IPS DF 19.7 (cell line): Measurements from ENCODE around the gene NCBP2.
"Not testable (repeated sequence)": the region's sequence is repeated elsewhere in the genome, so short reads cannot be mapped to it uniquely, and the experiment has no call there.

Experiments used
- DNase-seq: peaks from one replicate; pipeline ENCODE4 v3.0.0-alpha.2; 2013; ENCODE audit warnings: low read depth, low spot score

Gene NCBP2

DNA sequence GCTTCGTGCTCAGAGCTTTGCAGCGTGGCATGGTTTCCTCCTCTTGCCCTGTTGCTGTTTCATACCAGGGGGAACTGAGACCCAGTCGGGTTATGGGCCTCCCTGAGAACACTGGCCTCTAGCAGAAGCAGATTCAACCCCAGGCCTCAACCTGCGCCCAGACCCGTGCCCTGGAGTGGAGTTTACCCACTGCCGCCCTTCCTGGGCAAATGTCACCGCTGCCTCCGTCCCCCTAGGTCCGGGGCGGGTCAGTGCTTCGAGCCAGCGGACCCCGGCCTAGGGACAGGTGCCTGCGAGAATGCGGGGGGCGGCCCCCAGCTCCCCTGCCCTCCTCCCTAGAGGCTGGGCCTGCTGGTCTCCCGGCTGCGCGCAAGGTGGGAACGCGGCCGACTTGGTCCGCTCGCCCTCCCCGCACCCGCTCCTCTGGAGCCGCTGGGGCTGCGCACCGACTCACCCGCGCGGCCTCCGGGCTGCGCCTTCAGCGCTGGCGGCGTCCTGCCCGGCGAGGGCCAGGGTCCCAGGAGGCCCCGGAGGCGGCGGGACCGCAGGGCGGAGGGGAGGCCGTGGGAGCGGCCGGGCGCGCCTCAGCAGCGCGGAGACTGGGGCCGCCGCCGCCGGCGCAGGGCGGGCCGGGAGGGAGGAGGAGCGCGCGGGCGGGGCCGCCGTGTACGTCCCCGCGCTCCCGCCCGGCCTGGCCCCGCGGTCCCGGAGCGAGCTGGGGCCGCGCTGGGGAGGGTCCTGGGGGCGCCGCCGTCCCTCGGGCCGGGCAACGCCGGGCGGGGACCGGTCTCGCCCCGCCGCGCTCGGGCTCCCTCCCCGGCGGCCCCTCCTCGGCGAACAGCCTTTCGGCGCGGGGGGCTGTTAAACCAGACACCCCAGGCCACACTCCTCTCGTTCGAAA, 26.2 kb upstream of the NCBP2 start, which contains the start of gene PIGZ:
Gene PIGZ (minus strand): TSS at position 601 of the 901 bp plus-strand sequence. CDS start 16,802 bp downstream, outside the sequence.
- no peak for DNase-seq

DNA sequence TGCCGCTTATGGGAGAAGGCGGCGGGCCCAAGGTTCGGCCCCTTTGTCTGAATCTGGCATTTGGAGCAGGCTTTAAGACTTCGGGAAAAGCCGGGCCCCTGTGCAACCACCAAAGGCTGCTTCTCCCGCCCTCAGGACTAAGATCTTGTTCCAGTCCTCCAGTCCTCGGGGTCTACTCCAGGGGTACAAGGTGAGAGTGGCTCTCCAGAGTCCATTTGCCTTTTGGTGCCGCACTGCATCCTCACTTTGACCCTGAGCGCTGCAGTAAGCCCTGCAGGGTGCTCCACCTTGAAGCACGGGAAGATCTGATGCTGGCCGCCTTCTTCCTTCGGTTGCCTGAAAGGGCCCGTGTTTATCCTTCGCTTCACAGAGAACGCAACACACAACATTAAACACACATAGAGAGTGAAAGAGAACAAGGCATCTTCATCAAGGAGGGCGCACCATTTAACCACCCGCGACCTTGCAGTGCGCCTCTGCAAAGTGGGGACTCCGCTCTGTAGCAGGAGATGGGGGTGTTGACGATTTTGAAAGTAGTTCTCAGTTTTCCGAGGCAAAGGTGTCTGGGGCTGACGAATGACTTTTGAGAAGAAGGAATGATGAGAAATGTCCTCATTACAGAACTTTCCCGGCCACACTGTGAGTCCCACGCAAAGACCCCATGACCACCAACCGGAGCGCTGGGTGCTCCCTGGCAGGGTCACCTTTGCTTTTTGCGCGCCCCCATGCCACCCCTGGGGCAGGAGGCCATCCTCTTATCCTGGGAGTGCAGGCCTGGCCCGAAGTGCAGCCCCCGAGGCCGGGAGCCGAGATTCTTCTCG, 25.3 kb upstream of the NCBP2 start:
- DNase-seq, result no peak

DNA sequence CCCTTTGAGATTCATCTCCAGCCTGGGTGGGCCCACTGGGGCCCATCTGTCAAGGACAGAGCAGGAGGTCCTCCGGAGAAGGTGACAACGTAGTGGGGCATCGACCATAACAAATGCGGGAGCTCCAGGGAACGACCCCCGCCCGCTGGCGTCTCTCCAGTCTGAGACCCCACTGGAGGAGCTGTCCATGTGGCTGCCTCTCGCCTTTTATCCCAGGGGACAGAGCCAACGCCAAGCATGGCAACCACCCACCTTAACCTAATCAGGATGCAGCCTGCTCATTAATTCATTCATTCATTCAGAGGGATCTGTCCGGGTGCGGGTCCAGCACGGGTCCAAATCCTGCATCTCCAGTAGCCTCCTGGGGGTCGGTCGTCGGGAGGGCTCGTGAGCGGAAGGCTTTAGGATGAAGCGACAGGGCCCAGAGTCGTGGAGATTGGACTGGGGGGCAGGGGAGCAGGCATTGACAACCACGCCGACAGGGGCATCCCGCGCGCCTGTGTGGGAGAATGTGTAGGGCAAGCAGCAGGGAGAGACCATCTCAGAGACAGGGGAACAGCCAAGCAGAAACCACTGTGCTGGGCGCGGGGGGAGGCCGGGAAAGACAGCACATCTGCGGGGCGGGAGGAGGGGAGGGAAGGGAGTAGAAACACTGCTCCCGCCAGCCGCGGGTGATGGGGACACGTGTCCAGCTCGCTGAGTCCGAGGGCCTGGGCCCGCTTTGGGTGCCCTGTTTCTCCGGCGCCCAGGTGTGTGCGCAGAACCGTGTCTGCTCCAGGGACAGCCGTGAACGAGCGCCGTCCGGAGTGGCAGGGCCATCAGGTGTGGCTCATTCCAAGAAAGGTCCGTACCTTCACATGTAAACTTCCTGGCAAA, 24.4 kb upstream of the NCBP2 start:
- no peak for DNase-seq

DNA sequence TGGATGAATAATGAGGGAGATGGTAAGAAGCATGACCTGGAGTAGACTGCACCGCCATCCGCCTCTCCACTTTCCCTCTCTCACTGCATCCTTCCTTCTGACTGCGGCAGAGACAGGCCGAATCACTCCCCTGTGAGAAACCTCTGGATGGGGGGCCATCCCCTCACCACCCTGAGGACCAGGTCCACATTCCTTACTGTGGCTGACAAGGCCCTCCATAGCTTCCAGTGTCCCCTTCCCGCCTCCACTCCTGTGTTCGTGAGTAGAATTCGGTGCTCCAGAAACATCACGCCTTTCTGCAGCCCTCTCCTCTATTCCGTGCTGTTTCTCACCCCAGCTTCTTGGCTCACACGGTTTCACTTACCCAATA, 23.5 kb upstream of the NCBP2 start:
- no peak for DNase-seq

DNA sequence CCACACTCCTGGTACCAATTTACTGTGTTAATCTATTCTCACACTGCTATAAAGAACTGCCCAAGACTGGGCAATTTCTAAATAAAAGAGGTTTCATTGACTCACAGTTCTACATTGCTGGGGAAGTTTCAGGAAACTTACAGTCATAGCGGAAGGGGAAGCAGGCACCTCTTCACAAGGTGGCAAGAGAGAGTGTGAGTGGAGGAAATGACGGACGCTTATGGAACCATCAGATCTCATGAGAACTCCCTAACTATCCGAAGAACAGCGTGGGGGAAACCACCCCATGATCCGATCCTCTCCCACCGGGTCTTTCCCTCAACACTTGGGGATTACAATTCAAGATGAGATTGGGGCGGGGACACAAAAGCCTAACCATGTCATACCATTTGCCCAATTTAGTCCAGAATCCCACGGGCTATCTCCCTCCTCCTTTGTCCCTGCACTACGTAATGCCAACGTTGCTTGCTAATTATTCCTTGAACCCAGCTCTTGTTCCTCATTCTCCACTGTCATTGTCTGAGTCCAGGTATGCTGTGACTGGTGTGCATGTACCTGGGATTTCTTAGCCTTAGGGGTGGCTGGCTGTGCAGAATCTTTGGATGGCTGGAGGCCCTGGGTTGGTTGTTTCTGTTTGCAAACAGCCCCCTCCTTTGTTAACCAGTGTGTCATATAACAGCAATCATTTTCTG, 22.9 kb upstream of the NCBP2 start:
- no peak for DNase-seq

DNA sequence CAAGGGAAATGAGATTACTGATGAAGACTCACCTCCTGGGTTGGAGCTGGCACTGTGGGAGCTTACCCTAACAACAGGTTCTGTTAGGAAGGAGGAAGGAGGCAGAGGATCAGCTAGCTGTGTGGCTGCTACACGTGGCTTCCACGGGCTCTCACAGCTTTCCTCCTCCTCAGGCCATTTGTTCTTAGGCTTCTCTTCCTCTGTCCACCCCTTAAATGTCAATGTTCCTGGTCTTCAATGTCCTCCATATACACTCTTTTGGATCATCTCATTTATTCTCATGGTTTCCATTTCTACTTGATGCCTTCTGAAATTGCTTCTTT, 21.3 kb upstream of the NCBP2 start:
- no peak for DNase-seq

DNA sequence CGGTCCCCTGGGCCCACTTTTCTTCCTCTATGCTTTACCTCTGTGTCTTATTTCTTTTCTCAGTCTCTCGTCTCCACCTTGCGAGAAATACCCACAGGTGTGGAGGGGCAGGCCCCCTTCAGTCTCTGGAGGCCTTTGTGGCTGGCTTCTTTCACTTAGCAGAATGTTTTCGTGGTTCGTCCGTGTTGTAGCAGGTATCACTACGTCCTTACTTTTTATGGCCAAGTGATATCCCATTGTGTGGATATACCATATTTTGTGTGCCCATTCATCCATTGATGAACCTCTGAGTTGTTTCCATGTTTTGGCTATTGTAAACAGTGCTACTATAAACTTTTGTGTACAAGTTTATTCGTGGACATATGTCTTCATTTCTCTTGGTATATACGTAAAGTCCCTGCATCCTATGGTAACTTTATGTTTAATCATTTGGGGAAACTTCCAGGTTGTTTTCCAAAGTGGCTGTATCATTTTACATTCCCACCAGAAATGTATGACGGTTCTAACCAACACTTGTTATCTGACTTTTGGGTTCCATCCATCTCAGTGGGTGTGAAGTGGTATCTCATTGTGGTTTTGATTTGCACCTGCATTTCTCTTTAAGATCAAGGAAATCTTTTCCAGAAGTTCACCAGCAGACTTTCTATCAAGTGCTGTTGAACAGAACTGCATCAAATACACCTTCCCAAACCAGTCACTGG, 20.8 kb upstream of the NCBP2 start:
- DNase-seq, result no peak

DNA sequence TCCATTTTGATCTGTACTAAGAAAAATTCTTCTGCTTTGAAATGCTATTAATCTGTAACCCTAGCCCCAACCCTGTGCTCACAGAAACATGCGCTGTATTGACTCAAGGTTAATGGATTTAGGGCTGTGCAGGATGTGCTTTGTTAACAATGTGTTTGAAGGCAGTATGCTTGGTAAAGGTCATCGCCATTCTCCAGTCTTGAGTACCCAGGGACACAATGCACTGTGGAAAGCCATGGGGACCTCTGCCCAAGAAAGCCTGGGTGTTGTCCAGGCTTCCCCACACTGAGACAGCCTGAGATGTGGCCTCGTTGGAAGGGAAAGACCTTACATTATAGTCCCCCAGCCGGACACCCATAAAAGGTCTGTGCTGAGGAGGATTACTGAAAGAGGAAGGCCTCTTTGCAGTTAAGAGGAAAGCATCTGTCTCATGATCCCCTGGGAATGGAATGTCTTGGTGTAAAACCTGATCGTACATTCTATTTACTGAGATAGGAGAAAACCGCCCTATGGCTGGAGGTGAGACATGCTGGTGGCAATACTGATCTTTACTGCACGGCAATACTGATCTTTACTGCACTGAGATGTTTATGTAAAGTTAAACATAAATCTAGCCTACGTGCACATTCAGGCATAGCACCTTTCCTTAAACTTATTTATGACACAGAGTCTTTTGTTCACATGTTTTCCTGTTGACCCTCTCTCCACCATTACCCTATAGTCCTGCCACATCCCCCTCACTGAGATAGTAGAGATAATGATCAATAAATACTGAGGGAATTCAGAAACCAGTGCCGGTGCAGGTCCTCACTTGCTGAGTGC, 20.0 kb upstream of the NCBP2 start:
- no peak for DNase-seq

DNA sequence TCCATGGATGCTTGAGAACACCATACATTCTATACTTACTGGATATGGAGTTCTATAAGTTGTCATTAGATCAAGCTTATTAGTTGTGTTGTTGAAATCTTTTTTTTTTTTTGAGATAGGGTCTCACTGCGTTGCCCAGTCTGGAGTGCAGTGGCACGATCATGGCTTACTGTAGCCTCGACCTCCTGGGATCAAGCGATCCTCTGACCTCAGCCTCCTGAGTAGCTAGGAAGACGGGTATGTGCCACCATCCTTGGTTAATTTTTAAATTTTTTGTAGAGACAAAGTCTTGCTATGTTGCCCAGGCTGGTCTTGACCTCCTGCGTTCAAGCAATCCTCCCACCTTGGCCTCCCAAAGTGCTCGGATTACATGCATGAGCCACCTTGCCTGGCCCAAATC, 12.5 kb upstream of the NCBP2 start:
- DNase-seq, result no peak

DNA sequence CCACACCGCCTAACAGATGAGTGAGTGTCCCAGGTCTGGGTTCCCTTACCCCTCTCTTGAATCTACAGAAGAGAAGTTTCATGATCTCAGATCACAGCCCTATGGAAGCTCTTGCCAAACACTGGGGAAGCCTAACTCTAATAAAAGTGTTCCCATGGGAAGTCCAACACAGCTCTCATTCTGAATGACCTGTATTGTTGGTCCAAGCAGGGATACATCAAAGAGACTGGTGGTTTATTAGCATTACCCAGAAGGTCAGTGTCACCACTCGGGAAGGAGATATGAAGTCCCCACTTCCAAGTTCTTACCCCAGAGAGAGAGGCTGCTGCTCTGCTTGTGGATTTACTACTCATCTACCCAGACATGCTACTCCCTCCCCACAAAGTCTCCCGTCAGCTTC, 9.0 kb upstream of the NCBP2 start:
- DNase-seq, result no peak

DNA sequence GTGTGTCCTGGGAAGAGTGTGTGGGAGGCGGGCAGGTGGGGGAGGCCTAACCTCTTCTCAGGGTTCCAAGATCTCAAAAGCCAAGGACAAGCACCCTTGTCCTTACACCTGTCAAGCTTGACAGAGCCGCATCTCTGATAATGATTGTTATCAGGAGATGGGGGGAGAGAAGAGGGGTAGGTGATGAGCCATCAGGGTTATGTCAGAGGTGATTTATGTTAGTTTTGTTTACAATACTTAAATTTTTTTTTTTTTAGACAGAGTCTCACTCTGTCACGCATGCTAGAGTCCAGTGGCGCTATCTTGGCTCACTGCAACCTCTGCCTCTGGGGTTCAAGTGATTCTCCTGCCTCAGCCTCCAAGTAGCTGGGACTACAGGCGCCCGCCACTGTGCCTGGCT, 7.4 kb upstream of the NCBP2 start:
- DNase-seq, result no peak

DNA sequence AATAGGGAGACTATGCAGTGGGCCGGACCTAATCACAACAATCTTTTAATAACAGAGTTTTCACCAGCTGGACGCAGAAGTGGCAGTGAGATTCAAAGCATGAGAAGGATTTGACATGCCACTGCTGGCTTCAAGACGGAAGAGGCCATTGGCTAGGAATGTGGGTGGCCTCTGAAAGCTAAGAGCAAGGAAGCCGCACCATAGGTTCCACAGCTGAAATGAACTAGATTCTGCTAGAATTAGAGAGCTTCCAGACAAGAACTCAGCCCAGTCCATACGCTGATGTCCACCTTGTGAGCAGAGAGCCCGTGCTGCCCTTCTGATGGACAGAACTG, 6.9 kb upstream of the NCBP2 start:
- DNase-seq, result no peak

DNA sequence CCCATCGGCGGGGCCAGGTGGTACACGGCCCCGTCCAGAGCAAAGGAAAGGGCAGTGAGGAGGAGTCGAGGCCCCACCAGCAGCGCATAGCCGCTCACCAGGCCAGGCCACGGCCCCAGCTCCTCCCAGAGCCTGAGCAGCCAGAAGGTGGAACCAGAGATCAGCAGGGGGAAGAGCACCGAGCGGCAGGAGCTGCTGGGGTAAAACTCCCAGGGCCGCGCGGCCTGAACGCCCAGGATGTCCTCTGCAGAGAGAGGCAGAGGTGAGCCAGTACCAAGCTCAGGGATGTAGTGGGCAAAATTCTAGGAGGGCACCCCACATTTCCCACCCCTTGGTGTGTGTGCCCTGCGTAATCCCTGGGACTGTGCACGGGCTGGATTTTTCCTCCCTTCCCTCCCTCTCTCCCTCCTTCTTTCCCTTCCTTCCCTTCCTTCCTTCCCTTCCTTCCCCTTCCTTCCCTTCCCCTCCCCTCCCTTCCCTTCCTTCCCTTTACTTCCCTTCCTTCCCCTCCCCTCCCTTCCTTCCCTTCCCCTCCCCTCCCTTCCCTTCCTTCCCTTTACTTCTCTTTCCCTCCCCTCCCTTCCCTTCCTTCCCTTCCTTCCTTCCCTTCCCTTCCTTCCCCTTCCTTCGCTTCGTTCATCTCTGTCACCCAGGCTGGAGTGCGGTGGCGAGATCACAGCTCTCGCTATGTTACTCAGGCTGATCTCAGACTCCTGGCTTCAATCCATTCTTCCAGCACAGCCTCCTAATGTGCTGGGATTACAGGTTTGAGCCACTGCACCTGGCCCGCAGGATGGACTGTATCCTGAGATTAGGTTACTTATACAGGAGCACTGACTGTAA, 6.3 kb upstream of the NCBP2 start:
- DNase-seq, result no peak

DNA sequence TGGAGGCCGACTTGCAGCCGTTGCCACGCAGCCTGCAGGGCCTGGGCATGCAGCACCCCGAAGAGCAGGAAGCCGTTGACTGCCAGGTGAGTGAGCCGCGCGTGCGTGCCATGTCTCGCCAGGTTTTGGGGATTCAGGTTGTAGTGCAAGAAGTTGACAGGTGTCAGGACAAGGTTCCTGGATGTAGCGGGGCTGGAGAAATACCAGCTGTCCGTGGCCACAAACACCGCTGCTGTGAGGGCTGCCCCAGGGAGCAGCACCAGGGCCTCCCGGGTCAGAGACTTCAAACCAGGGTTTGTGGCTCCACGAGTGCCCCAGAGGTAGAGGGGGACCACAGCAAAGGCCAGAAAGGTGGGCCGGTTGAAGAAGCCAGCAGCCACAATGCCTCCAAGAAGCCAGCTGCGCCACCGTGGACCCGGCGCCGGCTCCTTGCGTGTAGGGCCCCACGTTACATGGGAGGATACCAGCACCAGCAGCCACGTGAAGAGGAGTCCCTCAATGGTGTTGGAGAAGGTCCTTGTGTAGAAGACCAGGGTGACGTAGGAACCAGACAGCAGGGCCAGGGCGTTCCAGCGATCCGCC, 5.6 kb upstream of the NCBP2 start:
- DNase-seq, result no peak

DNA sequence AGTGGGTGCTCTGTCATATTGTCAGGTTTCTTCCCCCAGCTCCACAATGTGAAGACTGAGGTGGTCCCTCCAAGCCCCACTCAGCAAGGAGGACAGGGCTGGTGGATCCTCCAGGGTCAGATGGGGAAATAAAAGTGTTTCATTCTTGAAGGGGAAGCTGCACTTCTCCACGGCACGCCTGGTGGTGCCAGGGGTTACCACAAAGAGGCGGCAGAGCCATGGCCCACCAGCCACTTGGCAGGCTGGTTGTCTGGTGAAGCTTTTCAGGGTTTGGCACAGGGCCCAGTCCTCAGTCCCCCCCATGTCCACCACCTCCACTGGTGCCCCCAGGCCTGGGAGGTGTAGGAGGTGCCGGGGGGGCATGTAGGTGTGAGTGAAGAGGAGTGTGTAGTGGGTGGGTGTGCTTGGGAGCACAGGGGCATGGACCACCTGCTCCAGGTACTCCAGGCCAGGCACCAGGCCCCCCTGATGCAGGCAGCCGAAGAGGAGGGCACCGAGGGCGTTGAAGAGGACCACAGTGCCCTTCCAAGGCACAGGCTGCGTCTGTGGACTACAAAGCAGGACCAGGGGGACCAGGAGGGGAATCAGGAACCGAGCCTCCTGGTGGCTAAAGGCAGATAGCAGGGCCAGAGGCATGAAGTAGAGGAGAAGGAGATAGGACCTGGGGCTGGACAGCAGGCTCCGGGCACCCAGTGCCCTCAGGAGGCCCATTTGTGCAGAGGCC, 5.0 kb upstream of the NCBP2 start:
- no peak for DNase-seq

DNA sequence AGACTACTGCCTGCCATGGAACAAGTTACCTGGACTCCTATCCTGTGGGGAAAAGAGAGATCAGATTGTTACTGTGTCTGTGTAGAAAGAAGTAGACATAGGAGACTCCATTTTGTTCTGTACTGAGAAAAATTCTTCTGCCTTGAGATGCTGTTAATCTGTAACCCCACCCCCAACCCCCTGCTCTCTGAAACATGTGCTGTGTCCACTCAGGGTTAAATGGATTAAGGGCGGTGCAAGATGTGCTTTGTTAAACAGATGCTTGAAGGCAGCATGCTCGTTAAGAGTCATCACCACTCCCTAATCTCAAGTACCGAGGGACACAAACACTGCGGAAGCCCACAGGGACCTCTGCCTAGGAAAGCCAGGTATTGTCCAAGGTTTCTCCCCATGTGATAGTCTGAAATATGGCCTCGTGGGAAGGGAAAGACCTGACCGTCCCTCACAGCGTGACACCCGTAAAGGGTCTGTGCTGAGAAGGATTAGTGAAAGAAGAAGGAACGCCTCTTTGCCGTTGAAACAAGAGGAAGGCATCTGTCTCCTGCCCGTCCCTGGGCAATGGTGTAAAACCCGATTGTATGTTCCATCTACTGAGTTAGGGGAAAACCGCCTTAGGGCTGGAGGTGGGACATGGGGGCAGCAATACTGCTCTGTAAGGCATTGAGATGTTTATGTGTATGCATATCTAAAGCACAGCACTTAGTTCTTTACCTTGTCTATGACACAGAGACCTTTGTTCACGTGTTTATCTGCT, 1.9 kb upstream of the NCBP2 start:
- not testable (repeated sequence) for DNase-seq

DNA sequence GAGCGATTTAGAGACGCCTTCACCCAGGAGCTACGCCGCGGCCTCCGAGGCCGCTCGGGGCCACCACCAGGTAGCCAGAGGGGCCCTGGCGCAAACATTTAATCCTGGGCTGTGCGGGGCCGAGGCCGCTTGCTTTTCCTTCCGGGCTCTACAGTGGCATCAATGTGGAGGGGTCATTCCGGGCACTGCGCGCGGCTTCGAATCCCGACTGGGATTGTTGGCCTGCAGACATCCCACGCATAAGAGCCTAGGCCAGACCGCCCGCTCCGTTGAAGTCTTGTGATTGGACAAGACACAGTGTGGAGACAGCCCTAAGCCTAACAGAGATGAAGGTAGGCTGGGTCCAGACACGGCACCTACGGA, 568 bp upstream of the NCBP2 start:
- no peak for DNase-seq
